Left renal cortex interstitium (tissue), 4 donors: ENCODE results near the gene CELF3. TPM values are rescaled to one million over a fixed set of nuclear protein-coding genes. Genes with fewer than 3 reads are reported as not detected.

ENCODE experiments used
- polyA plus RNA-seq, 4 donors: library from polyadenylated mRNA; unstranded; fragments of 120-200 nt; gene quantifications; one replicate each; pipeline ENCODE4 v1.2.1, GENCODE V29; 2013; ENCODE audit not compliant: insufficient read length in 4 of 4

The CELF3 gene
- polyA plus RNA-seq, 4 donors, result 0.20 to 0.77 (median 0.46) TPM

Other genes starting within 250 kb of the CELF3 start
- 10 to 100 TPM; 28.3 to 53.4 (median 44.4) TPM for gene CGN, start 205.4 kb downstream of the CELF3 start, polyA plus RNA-seq
- 10 to 100 TPM; 11.0 to 14.2 (median 11.6) TPM for gene TUFT1, start 176.5 kb downstream of the CELF3 start, polyA plus RNA-seq
- 10 to 100 TPM; 16.3 to 29.6 (median 23.0) TPM for gene SNX27, start 104.8 kb downstream of the CELF3 start, polyA plus RNA-seq
- under 1 TPM in 1 of 4 donors, not detected in 3; 0.38 TPM for gene RIIAD1, start 4.7 kb upstream of the CELF3 start, polyA plus RNA-seq
- gene MRPL9, start 46.7 kb upstream of the CELF3 start, polyA plus RNA-seq, result 100 to 1,000 TPM; 105 to 116 (median 114) TPM
- 10 to 100 TPM in 1 of 4 donors, 1 to 10 TPM in 3; 7.9 to 11.7 (median 8.9) TPM for gene TDRKH, start 73.7 kb upstream of the CELF3 start, polyA plus RNA-seq
- gene LINGO4, start 88.6 kb upstream of the CELF3 start, polyA plus RNA-seq, result not detected
- 1 to 10 TPM in 3 of 4 donors, under 1 TPM in 1; 0.95 to 1.6 (median 1.1) TPM for gene RORC, start 115.0 kb upstream of the CELF3 start, polyA plus RNA-seq
- gene C2CD4D, start 123.0 kb upstream of the CELF3 start, polyA plus RNA-seq, result under 1 TPM; 0.20 to 0.46 (median 0.32) TPM
- gene THEM5, start 136.9 kb upstream of the CELF3 start, polyA plus RNA-seq, result under 1 TPM; 0.41 to 0.82 (median 0.82) TPM
- 10 to 100 TPM; 18.1 to 44.6 (median 31.7) TPM for gene THEM4, start 192.7 kb upstream of the CELF3 start, polyA plus RNA-seq